GM19240 (cell line): ENCODE results near the gene CRTAC1.
A peak's percentile ranks its signal among the peaks of the same experiment; 100 is the strongest.

Experiments used
- DNase-seq: peaks from one replicate; pipeline ENCODE4 v3.0.0; 2011; ENCODE audit warnings: low spot score; ENCODE audit not compliant: insufficient read length

The CRTAC1 gene

DNA sequence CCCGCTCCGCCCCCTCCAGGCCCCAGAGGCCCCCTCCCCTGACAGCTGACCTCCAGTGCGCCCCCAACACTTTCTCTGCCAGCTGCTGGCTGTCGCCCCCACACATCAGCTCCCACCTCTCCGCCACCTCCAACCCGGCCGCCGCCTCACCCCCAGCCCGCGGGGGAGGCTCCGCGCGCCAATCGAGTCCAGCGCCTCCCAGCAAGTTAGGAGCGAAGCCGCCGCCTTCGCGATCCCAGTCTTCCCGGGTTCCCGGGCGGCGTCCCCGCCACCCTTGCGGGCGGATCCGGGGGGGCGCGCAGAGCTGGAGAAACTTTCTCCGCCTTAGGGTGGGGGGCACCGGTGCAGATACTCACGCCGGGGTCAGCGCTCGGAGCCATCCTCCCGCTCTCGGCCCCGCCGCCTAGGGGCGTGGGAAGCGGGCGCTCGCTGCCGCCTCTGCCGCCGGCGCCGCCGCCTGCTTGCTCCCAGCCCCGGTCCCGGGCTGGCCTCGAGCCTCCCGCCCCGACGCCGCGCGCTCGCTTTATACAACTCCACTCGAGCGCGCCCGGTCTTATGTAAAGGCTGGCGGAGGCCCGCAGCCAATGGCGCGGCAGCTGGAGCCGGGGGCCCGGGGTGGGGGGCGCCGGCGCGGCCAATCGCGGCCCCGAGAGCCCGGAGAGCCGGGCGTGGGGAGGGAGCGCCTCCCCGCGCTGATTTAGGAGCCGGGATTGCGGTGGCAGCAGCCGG lies at the start of gene CRTAC1:
Gene CRTAC1 (minus strand): TSS at position 529 of the 729 bp plus-strand sequence. CDS start 149 bp downstream, at position 380.
- DNase-seq: no peak

GRCh38 chr10:98078774-98079173 lies 48.4 kb upstream of the CRTAC1 start:
- no peak for DNase-seq

DNA sequence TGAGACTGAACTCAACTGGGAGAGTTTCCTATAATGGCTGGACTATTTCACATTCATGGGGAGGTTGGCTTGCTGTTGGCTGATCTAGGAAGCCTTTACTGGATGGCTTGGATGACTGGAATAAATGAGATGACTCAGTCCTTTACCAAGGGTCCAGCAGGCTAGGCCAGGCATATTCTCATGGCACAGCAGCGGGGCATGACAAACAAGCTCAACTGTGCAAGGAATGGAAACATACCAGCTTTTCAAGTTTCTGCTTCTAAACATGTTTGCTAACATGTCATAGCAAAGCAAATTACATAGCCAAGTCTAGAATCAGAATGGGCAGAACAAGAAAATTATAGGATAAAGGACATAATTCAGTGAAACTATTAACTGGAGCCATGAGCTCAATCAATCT lies 46.8 kb upstream of the CRTAC1 start:
- no peak for DNase-seq

GRCh38 chr10:98076086-98076485 lies 45.7 kb upstream of the CRTAC1 start:
- DNase-seq: no peak

- no peak for DNase-seq
Observed at GRCh38 chr10:98074315-98074911, 44.0 kb upstream of the CRTAC1 start.

DNA sequence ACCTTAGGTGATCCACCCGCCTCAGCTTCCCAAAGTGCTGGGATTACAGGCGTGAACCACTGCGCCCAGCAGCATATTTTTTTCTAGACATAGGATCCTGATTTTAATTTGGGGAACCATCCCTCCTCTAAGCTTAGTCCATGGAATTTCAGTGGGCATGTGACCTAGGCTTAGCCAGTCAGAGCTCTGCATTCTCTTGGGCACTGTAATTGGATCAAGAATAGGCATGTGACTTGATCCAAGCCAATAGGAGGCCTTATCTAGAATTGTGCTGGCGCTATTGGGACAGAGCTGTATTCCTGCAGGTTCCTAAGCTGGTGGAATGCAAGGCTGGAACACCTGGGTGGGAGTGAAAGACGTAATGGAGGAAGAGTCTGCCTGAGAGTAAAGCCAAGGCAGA lies 36.7 kb upstream of the CRTAC1 start:
- no peak for DNase-seq

DNA sequence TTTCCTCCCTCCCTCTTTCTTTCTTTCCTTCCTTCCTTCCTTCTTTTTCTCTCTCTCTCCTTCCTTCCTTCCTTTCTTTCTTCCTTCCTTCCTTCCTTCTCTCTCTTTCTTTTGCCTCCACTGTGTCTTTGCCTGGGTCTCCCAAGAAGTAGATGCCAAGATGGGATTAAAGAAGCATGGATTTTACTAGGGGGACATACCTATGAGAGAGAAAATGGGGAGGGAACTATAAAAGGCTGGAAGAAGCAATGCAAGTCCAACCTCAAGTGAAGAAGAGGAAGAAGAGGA lies 33.3 kb upstream of the CRTAC1 start:
- DNase-seq: no peak

GRCh38 chr10:98062424-98062823 lies 32.0 kb upstream of the CRTAC1 start:
- DNase-seq: no peak

- no peak for DNase-seq
Observed at GRCh38 chr10:98060079-98060478, 29.7 kb upstream of the CRTAC1 start.

GRCh38 chr10:98058295-98058694 lies 27.9 kb upstream of the CRTAC1 start:
- DNase-seq: no peak

DNA sequence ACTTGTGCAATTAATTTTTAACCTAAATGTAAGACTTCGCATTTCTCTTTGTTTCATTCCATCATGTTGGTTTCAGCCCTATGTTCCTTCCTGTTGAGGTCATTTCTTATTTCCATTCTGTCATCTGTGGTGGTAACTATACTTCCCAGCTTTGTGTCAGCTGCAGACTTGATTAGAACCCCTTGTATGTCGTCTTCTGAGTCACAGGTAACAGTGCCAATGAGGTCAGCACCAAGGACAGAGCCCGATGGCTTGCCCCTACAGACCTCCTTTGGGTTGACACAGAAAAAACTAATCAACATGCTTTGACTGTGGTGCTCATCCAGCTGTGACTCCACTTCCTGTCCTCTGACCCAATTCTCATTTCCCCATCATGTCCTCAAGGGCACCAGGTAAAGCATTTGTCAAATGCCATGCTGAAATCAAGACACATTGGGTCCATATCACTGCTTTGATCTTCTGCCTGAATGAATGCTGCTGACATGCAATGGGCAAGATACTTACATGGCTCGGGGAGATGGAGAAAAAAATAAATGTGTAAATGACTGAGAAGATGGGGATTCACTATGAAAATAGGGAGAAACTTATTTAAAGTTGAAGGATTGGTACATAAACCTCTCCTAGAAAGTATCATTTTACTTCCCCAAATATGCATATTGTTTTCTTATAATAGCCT lies 25.6 kb upstream of the CRTAC1 start:
- no peak for DNase-seq

- no peak for DNase-seq
Observed at GRCh38 chr10:98047009-98047741, 16.8 kb upstream of the CRTAC1 start.

DNA sequence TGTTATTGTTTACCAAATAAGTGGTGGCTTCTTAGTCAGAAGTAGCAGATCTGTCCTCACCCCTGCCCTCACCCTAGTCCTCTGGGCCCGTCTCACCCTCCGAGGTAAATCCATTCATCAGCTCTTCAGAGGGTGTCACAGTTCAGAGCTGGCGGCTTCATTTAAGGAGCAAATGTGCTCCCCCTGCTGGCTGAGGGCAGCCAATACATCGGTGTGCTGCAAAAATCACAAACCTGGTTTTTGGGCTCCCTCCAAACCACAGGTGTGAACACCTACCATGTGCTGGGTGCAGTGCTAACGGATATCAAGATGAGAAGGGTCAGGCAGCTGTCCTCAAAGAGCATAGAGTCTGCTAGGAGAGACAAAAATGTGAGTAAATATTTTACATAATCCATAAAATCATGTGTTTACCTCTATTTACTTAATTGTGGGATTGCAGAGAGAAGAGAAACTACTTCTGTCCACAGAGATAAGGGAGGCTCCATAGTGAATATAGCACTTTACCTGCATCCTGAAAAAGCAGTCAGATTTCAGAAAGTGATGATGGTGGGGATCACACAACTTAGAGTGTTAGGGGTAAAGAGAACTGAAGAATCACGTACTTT lies 15.5 kb upstream of the CRTAC1 start:
- DNase-seq: peak; percentile 74

DNA sequence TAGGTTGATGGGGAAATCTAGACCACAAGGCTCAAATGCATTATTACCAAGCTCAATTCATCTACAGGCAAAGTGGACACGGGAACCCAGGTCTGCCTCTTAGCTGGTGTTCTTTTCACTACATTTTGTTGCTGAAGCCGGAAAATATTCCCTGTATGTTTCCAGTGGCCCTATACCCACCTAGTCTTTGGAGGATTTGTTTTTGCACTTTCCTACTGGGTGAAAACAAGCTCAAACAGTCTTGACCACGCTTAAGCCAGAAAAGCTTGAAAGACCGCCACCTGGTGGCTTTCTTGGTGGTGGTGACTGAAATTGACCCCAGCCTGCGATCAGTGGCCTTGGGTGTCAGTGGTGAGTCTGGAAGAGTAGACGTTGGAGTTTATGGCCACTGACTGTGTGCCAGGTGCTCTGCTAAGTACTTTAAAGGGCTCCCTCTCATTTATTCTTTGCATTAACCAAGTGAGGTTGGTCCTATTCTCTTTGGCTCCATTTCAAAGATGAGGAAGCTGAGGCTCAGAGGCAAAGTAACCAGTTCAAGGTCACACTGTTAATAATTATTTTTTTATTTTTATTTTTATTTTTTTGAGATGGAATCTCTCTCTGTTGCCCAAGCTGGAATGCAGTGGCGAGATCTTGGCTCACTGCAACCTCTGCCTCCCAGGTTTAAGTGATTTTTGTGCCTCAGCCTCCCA lies 11.1 kb upstream of the CRTAC1 start:
- DNase-seq: peak; percentile 40

DNA sequence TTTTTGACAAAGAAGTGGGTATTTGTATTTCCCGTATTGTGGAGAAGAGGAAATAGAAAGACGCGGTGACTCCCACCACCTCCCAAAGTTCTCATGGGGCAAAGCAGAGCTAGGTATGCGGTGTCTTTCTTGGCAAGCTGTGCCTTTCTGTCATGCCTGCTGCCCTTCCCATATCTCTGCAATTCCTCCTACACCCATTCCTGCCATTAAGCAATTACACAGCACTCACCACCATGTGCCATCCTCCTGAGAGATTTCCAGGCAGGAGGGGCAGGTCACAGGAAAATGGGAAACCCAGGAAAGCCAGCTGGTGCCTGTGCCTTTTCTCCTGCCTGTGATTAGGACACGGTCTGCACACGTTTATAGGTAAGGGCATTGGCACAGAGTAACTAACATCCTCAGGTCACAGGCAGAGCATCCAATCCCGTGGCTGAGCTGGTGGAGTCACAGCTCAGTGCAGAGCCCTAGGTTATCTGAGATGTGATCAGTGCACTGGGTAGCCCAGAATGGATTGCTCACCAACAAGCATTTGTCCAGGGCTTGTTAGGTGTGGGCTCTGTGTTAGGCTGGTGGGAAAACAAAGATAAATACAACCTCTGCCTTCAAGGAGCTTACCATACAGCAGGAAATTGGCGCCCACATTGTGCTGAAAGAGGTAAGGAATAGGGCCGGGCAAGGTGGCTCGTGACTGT lies 9.4 kb upstream of the CRTAC1 start:
- DNase-seq: no peak

GRCh38 chr10:98038288-98038687 lies 7.9 kb upstream of the CRTAC1 start:
- no peak for DNase-seq

- no peak for DNase-seq
Observed at GRCh38 chr10:98035599-98035998, 5.2 kb upstream of the CRTAC1 start.

- DNase-seq: no peak
Observed at GRCh38 chr10:98033515-98033914, 3.1 kb upstream of the CRTAC1 start.

- no peak for DNase-seq
Observed at GRCh38 chr10:98031440-98031839, 1.0 kb upstream of the CRTAC1 start.

DNA sequence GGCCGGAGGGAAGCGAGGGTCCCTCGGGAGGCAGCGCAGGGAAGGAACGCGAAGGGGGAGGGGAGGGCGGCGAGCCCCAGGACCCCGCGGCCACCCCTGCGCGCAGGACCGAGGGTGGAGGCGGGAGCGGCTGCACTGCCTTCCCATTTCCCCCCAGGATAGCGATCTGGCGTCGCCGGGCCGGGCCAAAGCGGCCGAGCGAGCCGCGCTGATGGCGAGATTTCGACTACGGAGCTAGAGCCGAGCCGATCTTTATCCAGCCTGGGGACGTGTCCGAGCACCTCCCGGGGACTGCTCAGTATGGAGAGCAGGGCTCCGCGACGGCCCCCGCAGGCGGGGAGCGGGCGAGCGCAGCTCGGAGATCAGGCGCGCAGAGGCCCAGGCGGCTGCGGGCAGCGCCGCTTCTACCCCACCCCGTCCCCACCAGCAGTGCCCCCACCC lies 590 bp upstream of the CRTAC1 start:
- DNase-seq: no peak
